Measurements from ENCODE around the gene ASB18. TPM values are rescaled to one million over a fixed set of nuclear protein-coding genes. Genes with fewer than 3 reads are reported as not detected.

The ASB18 gene
- total and polyA plus RNA-seq, 2 of the 4 experiments (the other 2 are of a cell fraction) = not detected

DNA sequence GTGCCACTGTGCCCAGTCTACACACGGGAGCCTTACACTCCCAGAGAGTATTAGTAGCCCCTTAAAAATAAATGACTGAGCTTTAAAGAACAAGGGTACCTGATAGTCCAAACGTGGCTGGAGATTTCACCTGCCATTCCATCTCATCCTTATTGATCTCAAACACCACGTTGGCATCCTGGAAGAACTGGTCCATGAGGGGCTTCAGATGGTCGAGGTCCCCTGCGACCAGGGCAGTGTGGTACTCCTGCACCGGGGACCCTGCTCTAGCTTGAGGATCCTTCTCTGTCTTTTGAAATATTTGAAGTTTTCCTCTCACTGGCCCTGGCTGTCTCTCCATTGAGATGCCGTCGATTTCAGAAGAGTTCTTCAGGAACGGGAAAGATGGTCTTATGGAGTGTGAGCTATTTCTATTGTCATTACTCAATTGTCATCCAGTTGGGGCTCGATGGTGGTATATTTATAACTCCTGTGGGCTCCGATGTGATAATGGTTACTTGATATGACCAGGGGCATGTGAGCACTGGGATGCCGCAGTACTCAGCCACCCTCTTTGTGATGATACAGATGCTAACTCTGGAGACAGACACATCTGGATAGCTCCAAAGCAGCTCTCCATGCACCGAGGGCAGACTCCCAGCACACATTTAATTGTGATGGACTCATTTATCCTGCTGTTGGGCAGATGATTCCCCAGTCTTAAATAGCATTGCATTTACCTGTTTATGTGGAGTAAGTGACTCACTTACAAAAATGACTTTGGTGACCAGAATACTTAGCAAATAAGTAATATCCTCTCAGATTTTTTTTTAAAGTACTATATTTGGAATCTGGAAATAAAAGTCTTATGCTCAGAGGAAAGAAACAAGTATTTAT is 22.8 kb downstream of the ASB18 start:
- DNase-seq (no peak), ATAC-seq (ENCODE audit: low read depth) (no peak)
- H3K14ac ChIP-seq (replicated peaks; ENCODE audit: low read depth, low read length) = no peak overlapping the region
- peaks cover 13% of the 10 kb centered on the region for H3K4me1 ChIP-seq (ENCODE audit: control insufficient read depth, insufficient read depth, low read length)
- CTCF ChIA-PET = no interaction called here
- no peak overlapping the region for H2AFZ ChIP-seq (replicated peaks; ENCODE audit: low read length, poor library complexity)
- H2BK15ac ChIP-seq (ENCODE audit: low read depth, low read length) = no peak overlapping the region
- in situ Hi-C loops (cut with MboI; ENCODE audit: low sequenced_read_pairs) (no loop called here), intact Hi-C loops (cut with micrococcal nuclease) (no loop called here), dilution Hi-C loops (cut with HindIII; ENCODE audit: low sequenced_read_pairs, unreplicated experiment) (no loop called here)
- H3K9me3 ChIP-seq (ENCODE audit: control insufficient read depth, insufficient read depth, low read length) = no peaks in the 10 kb centered on the region; the same call in 1 of the 2 replicates
- H2BK20ac ChIP-seq (ENCODE audit: low read depth, low read length) = no peak overlapping the region
- H3K79me1 ChIP-seq (ENCODE audit: low read depth in 1 of 2, low read length in 2 of 2) = no peaks in the 10 kb centered on the region
- no peaks in the 10 kb centered on the region for H4K20me1 ChIP-seq (ENCODE audit: insufficient read depth, low read length)
- no peak overlapping the region for H3K9ac ChIP-seq (ENCODE audit: low read depth, low read length)
- no peak overlapping the region for H3K56ac ChIP-seq (ENCODE audit: extremely low read depth, insufficient read depth, low read length)
- H3K18ac ChIP-seq (ENCODE audit: low read depth, low read length) = no peak overlapping the region
- H3K23ac ChIP-seq (ENCODE audit: low read depth, low read length) = no peak overlapping the region
- H3K27ac ChIP-seq (ENCODE audit: insufficient read depth, low read length) = no peak overlapping the region
- no peaks in the 10 kb centered on the region for H3K36me3 ChIP-seq (ENCODE audit: control insufficient read depth, insufficient read depth, low read length)
- H3K4me2 ChIP-seq (ENCODE audit: low read depth, low read length) = no peak overlapping the region
- no TSS peak for BruUV-seq (replicated peaks)
- no peak overlapping the region for H2AK5ac ChIP-seq (ENCODE audit: low read depth, low read length)
- H4K5ac ChIP-seq (ENCODE audit: low read depth, low read length) = no peak overlapping the region
- no peak overlapping the region for H2AK9ac ChIP-seq (replicated peaks; ENCODE audit: low read depth, low read length, poor library complexity)
- no peaks in the 10 kb centered on the region for H3K9me1 ChIP-seq (ENCODE audit: insufficient read depth, low read length)
- H3K27me3 ChIP-seq (ENCODE audit: control insufficient read depth, insufficient read depth, low read length) = peaks cover 22% of the 10 kb centered on the region
- H2BK5ac ChIP-seq (ENCODE audit: low read depth, low read length, poor library complexity, severe bottlenecking) = no peak overlapping the region
- H3K4ac ChIP-seq (ENCODE audit: low read depth, low read length) = peak overlapping the region; percentile 33; the same call in 1 of the 2 replicates
- H4K91ac ChIP-seq (ENCODE audit: insufficient read depth, low read depth, low read length) = 0 out of 2 replicates have a peak overlapping the region, but pooled peaks have one; percentile 61
- H2BK120ac ChIP-seq (ENCODE audit: low read depth, low read length) = peak overlapping the region; percentile 58; the same call in 1 of the 2 replicates
- POLR2A ChIA-PET (ENCODE audit: unreplicated experiment) = no interaction called here
- peak overlapping the region in 1 of 2 experiments; percentile 14; a peak in 1 of 4 replicates for H4K8ac ChIP-seq (ENCODE audit: low read depth in 2 of 2, low read length in 2 of 2)
- H3K4me3 ChIP-seq (ENCODE audit: insufficient read depth, low read depth, low read length) = no peak overlapping the region
- WGBS, 2 experiments (ENCODE audit: extremely low coverage in 2 of 2, insufficient read length in 1 of 2) = 60% methylated on average over 3 of the region's 13 CpGs; no CpG with 5 or more reads in 1 of the 2 experiments
- TF ChIP-seq POLR2A (IDR thresholded peaks at IDR 0.05; ENCODE audit: low read depth, low read length) = no peak
- TF ChIP-seq RCOR1 (IDR thresholded peaks at IDR 0.05; ENCODE audit: insufficient replicate concordance, low read length) = no peak
- TF ChIP-seq NFE2L2 (IDR thresholded peaks at IDR 0.05; ENCODE audit: low read depth, low read length) = no peak
